Prostate gland (tissue), 2 donors: ENCODE results near the gene CAPN11. TPM values are rescaled to one million over a fixed set of nuclear protein-coding genes. Genes with fewer than 3 reads are reported as not detected.
"Not testable (repeated sequence)": the region's sequence is repeated elsewhere in the genome, so short reads cannot be mapped to it uniquely, and the experiment has no call there.

ENCODE experiments used
- DNase-seq: peaks from one replicate; pipeline ENCODE4 v3.0.0-alpha.2; 2019; ENCODE audit warnings: low spot score
- H3K27ac ChIP-seq, 2 donors: fragments of 200-600 bp; sonication (generic); 2 replicates each; pipeline ENCODE4 v1.5.1; 2017 to 2019
- H3K27me3 ChIP-seq: fragments of 200-600 bp; sonication (generic); replicated peaks from 2 replicates; pipeline ENCODE4 v1.5.1; 2019; ENCODE audit not compliant: insufficient read depth
- H3K36me3 ChIP-seq, 2 donors: fragments of 200-600 bp; sonication (generic); 1 replicate in 1 of 2; 2 replicates in 1 of 2; pipeline versions ENCODE4 v1.5.1 to v1.8.1; 2017 to 2019
- H3K4me1 ChIP-seq: fragments of 200-600 bp; sonication (generic); replicated peaks from 2 replicates; pipeline ENCODE4 v1.5.1; 2019
- H3K4me3 ChIP-seq, 2 donors: fragments of 200-600 bp; sonication (generic); 2 replicates each; pipeline ENCODE4 v1.5.1; 2017 to 2019
- H3K9me3 ChIP-seq: fragments of 200-600 bp; sonication (generic); 2 replicates; pipeline ENCODE4 v1.5.1; 2017
- POLR2A ChIP-seq: fragments of 450-650 bp; IDR thresholded peaks from one replicate; pipeline ENCODE4 v1.6.1; 2016; ENCODE audit warnings: antibody characterized with exemption, mild to moderate bottlenecking
- POLR2AphosphoS5 ChIP-seq: sonication (generic); formaldehyde crosslinking; IDR thresholded peaks from one replicate; pipeline ENCODE4 v1.6.1; 2017; ENCODE audit warnings: antibody characterized with exemption
- WGBS: methylation state at CpG from one replicate; pipeline ENCODE4 v1.1.5; 2018; 5-methylcytosine and 5-hydroxymethylcytosine counted together
- intact Hi-C: fragments of 100-400 bp; cut with DNase I; formaldehyde crosslinking; loops from one replicate; pipeline ENCODE4 v1.14.2; 2022
- total RNA-seq, 2 donors: library from RNA; depleted of rRNA; stranded (reverse); fragments of >200 nt; gene quantifications; one replicate each; pipeline ENCODE4 v1.1.0, GENCODE V29; 2016
- TF ChIP-seq, protein P1 (sequence below), 4 experiments: fragments of 200-600 bp in 2 of 4; fragments of 450-650 bp in 2 of 4; sonication (generic) in 2 of 4; IDR thresholded peaks; 1 replicate in 3 of 4; 2 replicates in 1 of 4; pipeline ENCODE4 v1.5.1; 2016 to 2019; ENCODE audit warnings: antibody characterized with exemption in 4 of 4, mild to moderate bottlenecking in 2 of 4, moderate library complexity in 2 of 4

Gene CAPN11
- total RNA-seq, 2 donors from 2014 or later: 5.9 TPM; not detected in 1

DNA sequence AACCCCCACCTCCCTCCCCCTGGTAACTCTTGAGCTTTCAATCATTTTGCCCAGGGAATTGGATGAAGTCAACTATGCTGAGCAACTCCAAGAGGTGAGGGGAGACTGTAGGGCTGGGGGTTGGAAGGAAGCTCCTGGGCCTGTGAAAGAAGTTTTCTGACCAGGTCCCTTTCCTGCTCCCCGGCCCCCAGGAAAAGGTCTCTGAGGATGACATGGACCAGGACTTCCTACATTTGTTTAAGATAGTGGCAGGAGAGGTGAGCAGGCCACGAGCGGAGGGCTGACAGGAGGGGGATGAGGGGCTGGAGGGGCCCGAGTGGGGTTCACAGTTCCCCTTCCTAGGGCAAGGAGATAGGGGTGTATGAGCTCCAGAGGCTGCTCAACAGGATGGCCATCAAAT, 21.8 kb downstream of the CAPN11 start:
- Histone ChIP-seq H3K4me3 (no peak overlapping the region), H3K27ac (no peak overlapping the region), H3K36me3 (no peaks in the 10 kb centered on the region), H3K27me3 (no peaks in the 10 kb centered on the region), H3K9me3 (no peaks in the 10 kb centered on the region), H3K4me1 (no peaks in the 10 kb centered on the region)
- 82% methylated on average over 4 of the region's 4 CpGs for WGBS
- intact Hi-C loops: no loop called here
- TF ChIP-seq, protein P1, sequence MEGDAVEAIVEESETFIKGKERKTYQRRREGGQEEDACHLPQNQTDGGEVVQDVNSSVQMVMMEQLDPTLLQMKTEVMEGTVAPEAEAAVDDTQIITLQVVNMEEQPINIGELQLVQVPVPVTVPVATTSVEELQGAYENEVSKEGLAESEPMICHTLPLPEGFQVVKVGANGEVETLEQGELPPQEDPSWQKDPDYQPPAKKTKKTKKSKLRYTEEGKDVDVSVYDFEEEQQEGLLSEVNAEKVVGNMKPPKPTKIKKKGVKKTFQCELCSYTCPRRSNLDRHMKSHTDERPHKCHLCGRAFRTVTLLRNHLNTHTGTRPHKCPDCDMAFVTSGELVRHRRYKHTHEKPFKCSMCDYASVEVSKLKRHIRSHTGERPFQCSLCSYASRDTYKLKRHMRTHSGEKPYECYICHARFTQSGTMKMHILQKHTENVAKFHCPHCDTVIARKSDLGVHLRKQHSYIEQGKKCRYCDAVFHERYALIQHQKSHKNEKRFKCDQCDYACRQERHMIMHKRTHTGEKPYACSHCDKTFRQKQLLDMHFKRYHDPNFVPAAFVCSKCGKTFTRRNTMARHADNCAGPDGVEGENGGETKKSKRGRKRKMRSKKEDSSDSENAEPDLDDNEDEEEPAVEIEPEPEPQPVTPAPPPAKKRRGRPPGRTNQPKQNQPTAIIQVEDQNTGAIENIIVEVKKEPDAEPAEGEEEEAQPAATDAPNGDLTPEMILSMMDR (IDR thresholded peaks at IDR 0.05): no peak
- TF ChIP-seq POLR2A (no peak), POLR2AphosphoS5 (no peak)
- no peak for DNase-seq

DNA sequence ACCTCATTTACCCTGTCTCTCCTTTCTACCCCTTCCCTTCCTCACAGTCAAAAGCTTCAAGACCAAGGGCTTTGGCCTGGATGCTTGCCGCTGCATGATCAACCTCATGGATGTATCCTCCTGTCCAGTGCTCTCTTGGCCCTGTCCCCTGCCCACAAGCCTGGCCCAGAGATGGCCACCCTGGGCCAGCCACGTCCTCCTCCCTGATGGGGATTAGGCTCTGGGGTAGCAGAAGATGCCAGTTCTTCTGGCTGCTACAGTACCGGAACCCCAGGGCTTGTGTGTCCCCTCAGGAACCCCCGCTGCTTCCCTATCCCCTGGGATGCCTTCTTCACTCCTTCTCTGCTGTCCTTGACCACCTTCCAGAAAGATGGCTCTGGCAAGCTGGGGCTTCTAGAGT, 22.3 kb downstream of the CAPN11 start:
- H3K27me3 ChIP-seq: no peaks in the 10 kb centered on the region
- intact Hi-C loops: no loop called here
- TF ChIP-seq, protein P1 (IDR thresholded peaks at IDR 0.05): no peak
- TF ChIP-seq POLR2AphosphoS5 (no peak), POLR2A (no peak)
- H3K4me3 ChIP-seq: no peak overlapping the region
- H3K27ac ChIP-seq: no peak overlapping the region
- H3K4me1 ChIP-seq: no peaks in the 10 kb centered on the region
- 85% methylated on average over 4 of the region's 4 CpGs for WGBS
- H3K9me3 ChIP-seq: no peaks in the 10 kb centered on the region
- no peaks in the 10 kb centered on the region for H3K36me3 ChIP-seq
- DNase-seq: no peak

DNA sequence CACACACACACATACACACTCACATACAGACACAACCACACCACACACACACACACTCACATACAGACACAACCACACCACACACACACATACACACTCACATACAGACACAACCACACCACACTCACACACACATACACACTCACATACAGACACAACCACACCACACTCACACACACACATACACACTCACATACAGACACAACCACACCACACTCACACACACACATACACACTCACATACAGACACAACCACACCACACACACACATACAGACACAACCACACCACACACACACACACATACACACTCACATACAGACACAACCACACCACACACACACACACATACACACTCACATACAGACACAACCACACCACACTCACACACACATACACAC, 23.2 kb downstream of the CAPN11 start:
- H3K36me3 ChIP-seq, H3K27ac ChIP-seq, H3K27me3 ChIP-seq, intact Hi-C loops, H3K4me1 ChIP-seq, DNase-seq, H3K4me3 ChIP-seq, H3K9me3 ChIP-seq: not testable (repeated sequence)

DNA sequence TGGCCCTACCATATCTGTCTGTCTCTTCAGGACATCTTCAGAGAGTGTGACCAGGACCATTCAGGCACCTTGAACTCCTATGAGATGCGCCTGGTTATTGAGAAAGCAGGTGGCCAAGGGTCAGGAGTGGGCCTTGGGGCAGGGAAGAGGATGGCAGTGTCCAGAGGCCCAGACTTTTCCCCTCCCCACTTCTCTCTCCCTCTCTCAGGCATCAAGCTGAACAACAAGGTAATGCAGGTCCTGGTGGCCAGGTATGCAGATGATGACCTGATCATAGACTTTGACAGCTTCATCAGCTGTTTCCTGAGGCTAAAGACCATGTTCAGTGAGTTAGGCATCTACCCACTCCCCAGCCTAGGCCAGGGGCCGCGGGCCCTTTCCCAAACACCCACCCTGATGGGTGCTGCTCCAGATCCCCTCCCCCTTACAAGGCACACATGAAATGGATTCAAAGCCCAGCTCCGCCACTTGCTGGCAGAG, 24.3 kb downstream of the CAPN11 start:
- intact Hi-C loops: no loop called here
- no peaks in the 10 kb centered on the region for H3K36me3 ChIP-seq
- H3K4me1 ChIP-seq: no peaks in the 10 kb centered on the region

DNA sequence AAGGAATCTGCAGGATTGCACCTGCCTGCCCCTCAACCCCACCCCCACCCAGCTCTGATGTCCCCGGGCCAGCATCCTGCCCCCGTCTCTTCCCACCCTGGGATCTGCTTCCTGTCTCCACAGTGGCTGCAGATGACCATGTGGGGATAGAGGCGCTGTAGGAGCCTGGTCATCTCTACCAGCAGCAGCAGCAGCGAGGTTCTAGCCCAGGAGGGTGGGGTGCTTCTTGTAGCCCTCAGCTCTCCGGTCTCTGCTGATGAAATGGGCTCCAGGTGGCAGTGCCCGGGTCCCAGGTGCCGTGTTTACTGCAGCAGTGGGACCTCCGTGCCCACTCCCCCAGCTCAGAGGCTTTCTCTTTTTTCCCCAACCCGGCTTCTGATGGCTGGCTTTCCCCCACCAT, 25.2 kb downstream of the CAPN11 start:
- TF ChIP-seq POLR2A (no peak), POLR2AphosphoS5 (no peak)
- TF ChIP-seq, protein P1 (IDR thresholded peaks at IDR 0.05): no peak
- Histone ChIP-seq H3K27me3 (no peaks in the 10 kb centered on the region), H3K4me1 (no peaks in the 10 kb centered on the region), H3K36me3 (no peaks in the 10 kb centered on the region), H3K4me3 (no peak overlapping the region), H3K27ac (no peak overlapping the region), H3K9me3 (no peaks in the 10 kb centered on the region)
- no peak for DNase-seq
- 74% methylated on average over 8 of the region's 9 CpGs for WGBS
- intact Hi-C loops: no loop called here

More for the DNA sequence above, 24.3 kb downstream of the CAPN11 start:
- Histone ChIP-seq H3K9me3 (no peaks in the 10 kb centered on the region), H3K27me3 (no peaks in the 10 kb centered on the region), H3K27ac (no peak overlapping the region), H3K4me3 (no peak overlapping the region)
- DNase-seq: no peak
- WGBS: 95% methylated on average over 4 of the region's 4 CpGs
- TF ChIP-seq, protein P1 (IDR thresholded peaks at IDR 0.05): no peak
- TF ChIP-seq POLR2AphosphoS5 (no peak), POLR2A (no peak)

DNA sequence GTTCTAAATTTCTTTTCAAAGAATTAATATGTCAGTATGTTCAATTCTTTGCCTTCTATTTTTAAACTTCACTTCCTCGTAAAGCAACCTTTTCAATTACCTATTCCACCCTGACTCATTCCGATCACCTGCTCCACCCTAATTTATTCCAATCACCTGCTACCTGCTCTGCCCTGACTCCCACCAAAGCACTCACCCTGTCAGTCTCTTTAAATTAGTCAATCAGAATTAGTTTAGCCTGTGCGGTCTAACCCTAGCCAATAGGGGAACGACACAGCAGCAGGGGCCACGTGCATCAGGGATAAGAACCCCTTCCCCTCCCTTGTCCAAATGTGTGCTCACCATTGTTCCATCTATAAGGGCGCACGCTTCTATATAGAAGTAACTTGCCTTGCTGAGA, 26.7 kb downstream of the CAPN11 start:
- DNase-seq, intact Hi-C loops, H3K9me3 ChIP-seq, H3K27ac ChIP-seq, H3K27me3 ChIP-seq, H3K36me3 ChIP-seq, H3K4me3 ChIP-seq, H3K4me1 ChIP-seq: not testable (repeated sequence)
- WGBS: 84% methylated on average over 7 of the region's 7 CpGs
